IPS-11a (cell line): ENCODE results near the gene OR6N1.

Source experiments
- H3K4me3 ChIP-seq: one replicate; pipeline ENCODE4 v1.5.1; 2013; ENCODE audit warnings: low read depth, low read length, control low read depth

Gene OR6N1

GRCh38 chr1:158752155-158752712 lies 19.8 kb downstream of the OR6N1 start:
- H3K4me3 ChIP-seq, result no peak overlapping the region

- H3K4me3 ChIP-seq, result no peak overlapping the region
These were observed 36.1 kb downstream of the OR6N1 start for GRCh38 chr1:158735848-158736247.

GRCh38 chr1:158732524-158732923 lies 39.5 kb downstream of the OR6N1 start:
- H3K4me3 ChIP-seq, result no peak overlapping the region

GRCh38 chr1:158731707-158732106 lies 40.3 kb downstream of the OR6N1 start:
- no peak overlapping the region for H3K4me3 ChIP-seq

GRCh38 chr1:158730453-158730852 lies 41.5 kb downstream of the OR6N1 start:
- no peak overlapping the region for H3K4me3 ChIP-seq

GRCh38 chr1:158728510-158729225 lies 43.3 kb downstream of the OR6N1 start:
- H3K4me3 ChIP-seq, result no peak overlapping the region

GRCh38 chr1:158724442-158724841 lies 47.6 kb downstream of the OR6N1 start:
- H3K4me3 ChIP-seq, result no peak overlapping the region

GRCh38 chr1:158720620-158721019 lies 51.4 kb downstream of the OR6N1 start, which contains the start of gene OR6K3:
TSS of gene OR6K3 (minus strand) at chr1:158720720. CDS start at chr1:158718115, 2,605 bp downstream.
- H3K4me3 ChIP-seq, result no peak within 1 kb of the TSS

- H3K4me3 ChIP-seq, result no peak overlapping the region
These were observed 52.3 kb downstream of the OR6N1 start for GRCh38 chr1:158719664-158720063.

GRCh38 chr1:158717344-158717743 lies 54.7 kb downstream of the OR6N1 start:
- no peak overlapping the region for H3K4me3 ChIP-seq

GRCh38 chr1:158716335-158716734 lies 55.7 kb downstream of the OR6N1 start:
- no peak overlapping the region for H3K4me3 ChIP-seq

- H3K4me3 ChIP-seq, result no peak overlapping the region
These were observed 57.2 kb downstream of the OR6N1 start for GRCh38 chr1:158714754-158715153.
